Measurements from ENCODE around the gene UBFD1. TPM values are rescaled to one million over a fixed set of nuclear protein-coding genes. Genes with fewer than 3 reads are reported as not detected.
A peak's percentile ranks its signal among the peaks of the same experiment; 100 is the strongest.

Gene UBFD1
- polyA plus RNA-seq, 2 of the 4 experiments (the other 2 are of a cell fraction): 60.0 to 78.0 TPM

GRCh38 chr16:23539984-23540816 lies 17.3 kb upstream of the UBFD1 start:
- DNase-seq (ENCODE audit: low read depth in 1 of 2, low spot score in 1 of 2) (peak; percentile 37 to 77), ATAC-seq (peak; percentile 79 to 89), FAIRE-seq (no peak)
- Histone ChIP-seq H3K4me3 (no peak overlapping the region), H3K4me2 (peak overlapping the region; percentile 55), H3K9me3 (no peaks in the 10 kb centered on the region), H3K4me1 (peaks cover 43% of the 10 kb centered on the region), H3K27ac (peak overlapping the region; percentile 58 to 79)
- CTCF ChIA-PET: interaction anchor here (1.3 to 3.4 kb wide), 4 partner anchors 12 to 31 kb away, joined by 3 to 19 read pairs (median 6); partner anchors contain the start of genes EARS2 and UBFD1
- POLR2A ChIA-PET: interaction anchor here (0.9 to 2.2 kb wide), 3 partner anchors 12 to 17 kb away, joined by 3 to 12 read pairs (median 3); partner anchors contain the start of genes EARS2 and UBFD1
- 46% methylated on average over 11 of the region's 11 CpGs for WGBS (ENCODE audit: missing lambda C conversion rate)
- TF ChIP-seq PHF8 (IDR thresholded peaks at IDR 0.05; ENCODE audit: borderline replicate concordance, low read depth): no peak
- peak; percentile 46 to 71 for TF ChIP-seq CEBPB (IDR thresholded peaks at IDR 0.05)
- TF ChIP-seq FOSL2 (IDR thresholded peaks at IDR 0.05): peak; percentile 20; the same call in 1 of the 2 replicates
- peak; percentile 58 for TF ChIP-seq FOSL2 (CRISPR knock-in tag; IDR thresholded peaks at IDR 0.05)
- TF ChIP-seq NPAS2 (CRISPR knock-in tag; IDR thresholded peaks at IDR 0.05; ENCODE audit: borderline replicate concordance): no peak
- TF ChIP-seq ESRRA (IDR thresholded peaks at IDR 0.05; ENCODE audit: borderline replicate concordance, low read length): peak; percentile 61; the same call in 1 of the 2 replicates
- no peak for TF ChIP-seq EHMT2 (IDR thresholded peaks at IDR 0.05; ENCODE audit: low read depth)
- TF ChIP-seq, protein P1, sequence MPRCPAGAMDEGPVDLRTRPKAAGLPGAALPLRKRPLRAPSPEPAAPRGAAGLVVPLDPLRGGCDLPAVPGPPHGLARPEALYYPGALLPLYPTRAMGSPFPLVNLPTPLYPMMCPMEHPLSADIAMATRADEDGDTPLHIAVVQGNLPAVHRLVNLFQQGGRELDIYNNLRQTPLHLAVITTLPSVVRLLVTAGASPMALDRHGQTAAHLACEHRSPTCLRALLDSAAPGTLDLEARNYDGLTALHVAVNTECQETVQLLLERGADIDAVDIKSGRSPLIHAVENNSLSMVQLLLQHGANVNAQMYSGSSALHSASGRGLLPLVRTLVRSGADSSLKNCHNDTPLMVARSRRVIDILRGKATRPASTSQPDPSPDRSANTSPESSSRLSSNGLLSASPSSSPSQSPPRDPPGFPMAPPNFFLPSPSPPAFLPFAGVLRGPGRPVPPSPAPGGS (IDR thresholded peaks at IDR 0.05): 0 out of 3 replicates have a peak, but pooled peaks have one; percentile 54
- no peak for TF ChIP-seq HMGXB4 (CRISPR knock-in tag; IDR thresholded peaks at IDR 0.05; ENCODE audit: borderline replicate concordance)
- peak; percentile 51 to 66; a peak in 2 of 5 replicates for TF ChIP-seq JUN (IDR thresholded peaks at IDR 0.05)
- no peak for TF ChIP-seq ZFP36 (IDR thresholded peaks at IDR 0.05; ENCODE audit: borderline replicate concordance, partially characterized antibody)
- no peak for TF ChIP-seq ZNF302 (CRISPR knock-in tag; IDR thresholded peaks at IDR 0.05)
- TF ChIP-seq JUNB (IDR thresholded peaks at IDR 0.05): peak; percentile 72
- TF ChIP-seq, protein P2, sequence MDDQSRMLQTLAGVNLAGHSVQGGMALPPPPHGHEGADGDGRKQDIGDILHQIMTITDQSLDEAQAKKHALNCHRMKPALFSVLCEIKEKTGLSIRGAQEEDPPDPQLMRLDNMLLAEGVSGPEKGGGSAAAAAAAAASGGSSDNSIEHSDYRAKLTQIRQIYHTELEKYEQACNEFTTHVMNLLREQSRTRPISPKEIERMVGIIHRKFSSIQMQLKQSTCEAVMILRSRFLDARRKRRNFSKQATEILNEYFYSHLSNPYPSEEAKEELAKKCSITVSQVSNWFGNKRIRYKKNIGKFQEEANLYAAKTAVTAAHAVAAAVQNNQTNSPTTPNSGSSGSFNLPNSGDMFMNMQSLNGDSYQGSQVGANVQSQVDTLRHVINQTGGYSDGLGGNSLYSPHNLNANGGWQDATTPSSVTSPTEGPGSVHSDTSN (IDR thresholded peaks at IDR 0.05): no peak
- TF ChIP-seq EP300 (IDR thresholded peaks at IDR 0.05): peak; percentile 48 to 49; a peak in 1 of 5 replicates
- no peak for TF ChIP-seq POLR2A (IDR thresholded peaks at IDR 0.05; ENCODE audit: low read length)
- no peak for TF ChIP-seq KDM1A (IDR thresholded peaks at IDR 0.05; ENCODE audit: low read depth)
- TF ChIP-seq HES2 (IDR thresholded peaks at IDR 0.05): no peak
- TF ChIP-seq, protein P3, sequence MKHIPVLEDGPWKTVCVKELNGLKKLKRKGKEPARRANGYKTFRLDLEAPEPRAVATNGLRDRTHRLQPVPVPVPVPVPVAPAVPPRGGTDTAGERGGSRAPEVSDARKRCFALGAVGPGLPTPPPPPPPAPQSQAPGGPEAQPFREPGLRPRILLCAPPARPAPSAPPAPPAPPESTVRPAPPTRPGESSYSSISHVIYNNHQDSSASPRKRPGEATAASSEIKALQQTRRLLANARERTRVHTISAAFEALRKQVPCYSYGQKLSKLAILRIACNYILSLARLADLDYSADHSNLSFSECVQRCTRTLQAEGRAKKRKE (CRISPR knock-in tag; IDR thresholded peaks at IDR 0.05; ENCODE audit: low read depth): no peak
- TF ChIP-seq HEYL (CRISPR knock-in tag; IDR thresholded peaks at IDR 0.05): no peak
- no peak for TF ChIP-seq CBX8 (IDR thresholded peaks at IDR 0.05)
- TF ChIP-seq MYC (IDR thresholded peaks at IDR 0.05; ENCODE audit: borderline replicate concordance, low read length): no peak
- TF ChIP-seq, protein P4, sequence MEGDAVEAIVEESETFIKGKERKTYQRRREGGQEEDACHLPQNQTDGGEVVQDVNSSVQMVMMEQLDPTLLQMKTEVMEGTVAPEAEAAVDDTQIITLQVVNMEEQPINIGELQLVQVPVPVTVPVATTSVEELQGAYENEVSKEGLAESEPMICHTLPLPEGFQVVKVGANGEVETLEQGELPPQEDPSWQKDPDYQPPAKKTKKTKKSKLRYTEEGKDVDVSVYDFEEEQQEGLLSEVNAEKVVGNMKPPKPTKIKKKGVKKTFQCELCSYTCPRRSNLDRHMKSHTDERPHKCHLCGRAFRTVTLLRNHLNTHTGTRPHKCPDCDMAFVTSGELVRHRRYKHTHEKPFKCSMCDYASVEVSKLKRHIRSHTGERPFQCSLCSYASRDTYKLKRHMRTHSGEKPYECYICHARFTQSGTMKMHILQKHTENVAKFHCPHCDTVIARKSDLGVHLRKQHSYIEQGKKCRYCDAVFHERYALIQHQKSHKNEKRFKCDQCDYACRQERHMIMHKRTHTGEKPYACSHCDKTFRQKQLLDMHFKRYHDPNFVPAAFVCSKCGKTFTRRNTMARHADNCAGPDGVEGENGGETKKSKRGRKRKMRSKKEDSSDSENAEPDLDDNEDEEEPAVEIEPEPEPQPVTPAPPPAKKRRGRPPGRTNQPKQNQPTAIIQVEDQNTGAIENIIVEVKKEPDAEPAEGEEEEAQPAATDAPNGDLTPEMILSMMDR (IDR thresholded peaks at IDR 0.05): no peak
- no peak for TF ChIP-seq HOXA7 (CRISPR knock-in tag; IDR thresholded peaks at IDR 0.05)
- no peak for TF ChIP-seq EHF (CRISPR knock-in tag; IDR thresholded peaks at IDR 0.05)
- TF ChIP-seq, protein P5, sequence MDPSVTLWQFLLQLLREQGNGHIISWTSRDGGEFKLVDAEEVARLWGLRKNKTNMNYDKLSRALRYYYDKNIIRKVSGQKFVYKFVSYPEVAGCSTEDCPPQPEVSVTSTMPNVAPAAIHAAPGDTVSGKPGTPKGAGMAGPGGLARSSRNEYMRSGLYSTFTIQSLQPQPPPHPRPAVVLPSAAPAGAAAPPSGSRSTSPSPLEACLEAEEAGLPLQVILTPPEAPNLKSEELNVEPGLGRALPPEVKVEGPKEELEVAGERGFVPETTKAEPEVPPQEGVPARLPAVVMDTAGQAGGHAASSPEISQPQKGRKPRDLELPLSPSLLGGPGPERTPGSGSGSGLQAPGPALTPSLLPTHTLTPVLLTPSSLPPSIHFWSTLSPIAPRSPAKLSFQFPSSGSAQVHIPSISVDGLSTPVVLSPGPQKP (IDR thresholded peaks at IDR 0.05; ENCODE audit: low read depth, low read length): no peak
- TF ChIP-seq, protein P6, sequence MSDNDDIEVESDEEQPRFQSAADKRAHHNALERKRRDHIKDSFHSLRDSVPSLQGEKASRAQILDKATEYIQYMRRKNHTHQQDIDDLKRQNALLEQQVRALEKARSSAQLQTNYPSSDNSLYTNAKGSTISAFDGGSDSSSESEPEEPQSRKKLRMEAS (IDR thresholded peaks at IDR 0.05): peak; percentile 55; the same call in 1 of the 2 replicates
- no peak for TF ChIP-seq TP53 (CRISPR knock-in tag; IDR thresholded peaks at IDR 0.05)
- TF ChIP-seq, protein P7, sequence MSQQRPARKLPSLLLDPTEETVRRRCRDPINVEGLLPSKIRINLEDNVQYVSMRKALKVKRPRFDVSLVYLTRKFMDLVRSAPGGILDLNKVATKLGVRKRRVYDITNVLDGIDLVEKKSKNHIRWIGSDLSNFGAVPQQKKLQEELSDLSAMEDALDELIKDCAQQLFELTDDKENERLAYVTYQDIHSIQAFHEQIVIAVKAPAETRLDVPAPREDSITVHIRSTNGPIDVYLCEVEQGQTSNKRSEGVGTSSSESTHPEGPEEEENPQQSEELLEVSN (IDR thresholded peaks at IDR 0.05; ENCODE audit: borderline replicate concordance, low read depth): no peak

All from A549 (cell line).